ENCODE measurements around the gene PIWIL1.

Gene PIWIL1

GRCh38 chr12:130382818-130383217 lies 45.1 kb downstream of the PIWIL1 start:
- no peak for DNase-seq

GRCh38 chr12:130384234-130384633 lies 46.5 kb downstream of the PIWIL1 start:
- no peak for DNase-seq

GRCh38 chr12:130385193-130385592 lies 47.5 kb downstream of the PIWIL1 start:
- DNase-seq = no peak

GRCh38 chr12:130391186-130391585 lies 53.5 kb downstream of the PIWIL1 start:
- no peak for DNase-seq

GRCh38 chr12:130394906-130395305 lies 57.2 kb downstream of the PIWIL1 start:
- no peak for DNase-seq

GRCh38 chr12:130396667-130397066 lies 59.0 kb downstream of the PIWIL1 start:
- DNase-seq = no peak

- no peak for DNase-seq
Observed at GRCh38 chr12:130398100-130398848, 60.6 kb downstream of the PIWIL1 start.

- DNase-seq = no peak
Observed at GRCh38 chr12:130401703-130402102, 64.0 kb downstream of the PIWIL1 start.

- DNase-seq = no peak
Observed at GRCh38 chr12:130405332-130405731, 67.6 kb downstream of the PIWIL1 start.

GRCh38 chr12:130412384-130412783 lies 74.7 kb downstream of the PIWIL1 start:
- DNase-seq = no peak

- no peak for DNase-seq
Observed at GRCh38 chr12:130413909-130414308, 76.2 kb downstream of the PIWIL1 start.

GRCh38 chr12:130414381-130414780 lies 76.7 kb downstream of the PIWIL1 start:
- DNase-seq = no peak

- DNase-seq = no peak
Observed at GRCh38 chr12:130418251-130418650, 80.6 kb downstream of the PIWIL1 start.

GRCh38 chr12:130419116-130419515 lies 81.4 kb downstream of the PIWIL1 start:
- DNase-seq = no peak

- DNase-seq = no peak
Observed at GRCh38 chr12:130420071-130420470, 82.4 kb downstream of the PIWIL1 start.

- DNase-seq = no peak
Observed at GRCh38 chr12:130421896-130422295, 84.2 kb downstream of the PIWIL1 start.
